SK-N-SH (cell line): ENCODE data around the gene SHB. TPM values are rescaled to one million over a fixed set of nuclear protein-coding genes. Genes with fewer than 3 reads are reported as not detected.

Source experiments
- CTCF ChIA-PET: fragments of 300-600, 350-600 bp; formaldehyde crosslinking; extraction: SDS; loops from one replicate; lab custom pipeline; 2021; lab: Yijun Ruan, JAX
- POLR2A ChIA-PET: fragments of 350-600 bp; sonication (Branson Sonifier 250); formaldehyde crosslinking; extraction: SDS; loops from one replicate; lab custom pipeline; 2020; ENCODE audit warnings: antibody characterized with exemption, inconsistent platforms; lab: Yijun Ruan, JAX
- DNase-seq: peaks from one replicate; pipeline ENCODE4 v3.0.0; 2012
- H2AFZ ChIP-seq: fragments of 200-600 bp; sonication (generic); 2 replicates; pipeline ENCODE4 v1.8.1; 2016; ENCODE audit warnings: antibody characterized with exemption, mild to moderate bottlenecking, low read depth
- H3F3A ChIP-seq: fragments of 200-600 bp; sonication (generic); replicated peaks from 2 replicates; pipeline ENCODE3; 2016; ENCODE audit warnings: antibody characterized with exemption, mild to moderate bottlenecking; ENCODE audit not compliant: insufficient read depth
- H3K27ac ChIP-seq, 2 experiments: fragments of 200-500 bp in 1 of 2; fragments of 200-600 bp in 1 of 2; sonication (Bioruptor generic) in 1 of 2; sonication (generic), shearing (Covaris generic) in 1 of 2; 2 replicates each; pipeline versions ENCODE4 v1.5.1 to v1.6.1; 2014 to 2016; ENCODE audit warnings: low read depth in 2 of 2, inconsistent platforms in 1 of 2, low read length in 1 of 2, mild to moderate bottlenecking in 1 of 2, mixed read lengths in 1 of 2
- H3K27me3 ChIP-seq: fragments of 200-600 bp; sonication (generic), shearing (Covaris generic); 2 replicates; pipeline ENCODE4 v1.6.1; 2016; ENCODE audit warnings: mixed run types; ENCODE audit not compliant: insufficient read depth
- H3K36me3 ChIP-seq, 2 experiments: fragments of 200-500 bp in 1 of 2; fragments of 200-600 bp in 1 of 2; sonication (Bioruptor generic) in 1 of 2; sonication (generic) in 1 of 2; replicated peaks in 1 of 2; 2 replicates each; pipeline versions ENCODE3 to v1.5.1; 2014 to 2016; ENCODE audit warnings: low read length in 1 of 2, mild to moderate bottlenecking in 1 of 2; ENCODE audit not compliant: insufficient read depth in 2 of 2, control insufficient read depth in 1 of 2
- H3K4me1 ChIP-seq, 2 experiments: fragments of 200-500 bp in 1 of 2; fragments of 200-600 bp in 1 of 2; sonication (Bioruptor generic) in 1 of 2; sonication (generic), shearing (Covaris generic) in 1 of 2; 2 replicates each; pipeline versions ENCODE4 v1.5.1 to v1.6.1; 2014 to 2016; ENCODE audit warnings: low read depth in 1 of 2, low read length in 1 of 2, mixed run types in 1 of 2; ENCODE audit not compliant: insufficient read depth in 2 of 2, control insufficient read depth in 1 of 2
- H3K4me2 ChIP-seq: fragments of 200-600 bp; sonication (generic), shearing (Covaris generic); 2 replicates; pipeline ENCODE4 v1.6.1; 2017; ENCODE audit warnings: mixed run types
- H3K4me3 ChIP-seq, 2 experiments: fragments of 200-500 bp in 1 of 2; fragments of 200-600 bp in 1 of 2; sonication (Bioruptor generic) in 1 of 2; sonication (generic), shearing (Covaris generic) in 1 of 2; 2 replicates each; pipeline versions ENCODE4 v1.5.1 to v1.8.1; 2014 to 2016; ENCODE audit warnings: low read depth in 2 of 2, inconsistent platforms in 1 of 2, low read length in 1 of 2, mild to moderate bottlenecking in 1 of 2, mixed read lengths in 1 of 2, moderate library complexity in 1 of 2
- H3K79me2 ChIP-seq: fragments of 200-600 bp; sonication (generic); 2 replicates; pipeline ENCODE4 v1.8.1; 2017; ENCODE audit warnings: mild to moderate bottlenecking; ENCODE audit not compliant: insufficient read depth
- H3K9ac ChIP-seq: fragments of 200-600 bp; sonication (generic); 2 replicates; pipeline ENCODE4 v1.6.1; 2017; ENCODE audit warnings: mixed run types
- H3K9me2 ChIP-seq: fragments of 200-600 bp; sonication (generic); 2 replicates; pipeline ENCODE4 v1.6.1; 2017; ENCODE audit warnings: mixed run types
- H3K9me3 ChIP-seq: fragments of 200-600 bp; sonication (generic); 2 replicates; pipeline ENCODE4 v1.6.1; 2017; ENCODE audit warnings: mixed run types, mild to moderate bottlenecking, moderate library complexity
- H4K20me1 ChIP-seq: fragments of 200-600 bp; sonication (generic); 2 replicates; pipeline ENCODE4 v1.6.1; 2017; ENCODE audit warnings: mild to moderate bottlenecking, mixed run types; ENCODE audit not compliant: insufficient read depth
- CHD2 ChIP-seq: fragments of 150-350 bp; IDR thresholded peaks from 2 replicates; pipeline ENCODE4 v1.6.1; 2018; ENCODE audit warnings: low read length; ENCODE audit not compliant: partially characterized antibody
- ELF1 ChIP-seq: IDR thresholded peaks from 2 replicates; pipeline ENCODE4 v1.4.0; 2012
- FOXJ3 ChIP-seq: sonication (generic); formaldehyde crosslinking; IDR thresholded peaks from 2 replicates; pipeline ENCODE4 v1.5.1; 2020; ENCODE audit warnings: mild to moderate bottlenecking, missing genetic modification reagents
- GABPA ChIP-seq: IDR thresholded peaks from 2 replicates; pipeline ENCODE4 v1.4.0; 2012; ENCODE audit warnings: low read depth, mild to moderate bottlenecking
- GATA2 ChIP-seq: sonication (generic); formaldehyde crosslinking; IDR thresholded peaks from 2 replicates; pipeline ENCODE4 v1.5.0; 2020; ENCODE audit warnings: mild to moderate bottlenecking, missing genetic modification reagents
- JUND ChIP-seq: IDR thresholded peaks from 2 replicates; pipeline ENCODE4 v1.4.0; 2012
- NRF1 ChIP-seq: IDR thresholded peaks from 2 replicates; pipeline ENCODE4 v1.6.1; 2012; ENCODE audit warnings: low read depth, mild to moderate bottlenecking, low read length
- POLR2AphosphoS5 ChIP-seq: IDR thresholded peaks from 2 replicates; pipeline ENCODE4 v1.6.1; 2012; ENCODE audit warnings: low read depth, low read length
- RAD21 ChIP-seq: IDR thresholded peaks from 2 replicates; pipeline ENCODE4 v1.6.1; 2012; ENCODE audit warnings: mild to moderate bottlenecking, low read length
- RFX5 ChIP-seq: IDR thresholded peaks from 2 replicates; pipeline ENCODE4 v1.6.1; 2012; ENCODE audit warnings: mild to moderate bottlenecking, improper control_type of control experiment, low read length
- SIN3A ChIP-seq: IDR thresholded peaks from 2 replicates; pipeline ENCODE4 v1.6.1; 2012; ENCODE audit warnings: low read depth, mild to moderate bottlenecking, low read length, moderate library complexity, borderline replicate concordance
- SMC3 ChIP-seq: IDR thresholded peaks from 2 replicates; pipeline ENCODE4 v1.6.1; 2012; ENCODE audit warnings: low read depth, low read length, improper control_type of control experiment
- TAF1 ChIP-seq: IDR thresholded peaks from 2 replicates; pipeline ENCODE4 v1.6.1; 2012; ENCODE audit warnings: low read depth, mild to moderate bottlenecking, low read length, moderate library complexity, borderline replicate concordance
- TCF12 ChIP-seq: IDR thresholded peaks from 2 replicates; pipeline ENCODE4 v1.4.0; 2012
- TEAD4 ChIP-seq: IDR thresholded peaks from 2 replicates; pipeline ENCODE4 v1.4.0; 2012; ENCODE audit warnings: mild to moderate bottlenecking, borderline replicate concordance; ENCODE audit not compliant: insufficient read depth
- YY1 ChIP-seq: IDR thresholded peaks from 2 replicates; pipeline ENCODE4 v1.4.0; 2012; ENCODE audit warnings: low read depth, mild to moderate bottlenecking
- WGBS: methylation state at CpG from one replicate; pipeline ENCODE4 v1.1.6; 2017; ENCODE audit warnings: low lambda C conversion rate; 5-methylcytosine and 5-hydroxymethylcytosine counted together
- polyA plus RNA-seq, 3 experiments: library from polyadenylated mRNA; depleted of rRNA; stranded (reverse); fragments of >200 nt; gene quantifications; 2 replicates each; pipeline ENCODE4 v1.2.3, GENCODE V29; 2012
- TF ChIP-seq, protein P1 (sequence below): fragments of 150-350 bp; IDR thresholded peaks from 2 replicates; pipeline ENCODE4 v1.6.1; 2016; ENCODE audit warnings: mild to moderate bottlenecking, low read depth, low read length
- TF ChIP-seq, protein P2 (sequence below): IDR thresholded peaks from 2 replicates; pipeline ENCODE4 v1.4.0; 2012; ENCODE audit warnings: low read depth
- TF ChIP-seq, protein P3 (sequence below): IDR thresholded peaks from 2 replicates; pipeline ENCODE4 v1.4.0; 2012; ENCODE audit warnings: low read depth, borderline replicate concordance
- TF ChIP-seq, protein P4 (sequence below): IDR thresholded peaks from 2 replicates; pipeline ENCODE4; 2012

The SHB gene
- polyA plus RNA-seq, 1 of the 3 experiments (the other 2 are of a cell fraction) = 26.0 TPM

DNA sequence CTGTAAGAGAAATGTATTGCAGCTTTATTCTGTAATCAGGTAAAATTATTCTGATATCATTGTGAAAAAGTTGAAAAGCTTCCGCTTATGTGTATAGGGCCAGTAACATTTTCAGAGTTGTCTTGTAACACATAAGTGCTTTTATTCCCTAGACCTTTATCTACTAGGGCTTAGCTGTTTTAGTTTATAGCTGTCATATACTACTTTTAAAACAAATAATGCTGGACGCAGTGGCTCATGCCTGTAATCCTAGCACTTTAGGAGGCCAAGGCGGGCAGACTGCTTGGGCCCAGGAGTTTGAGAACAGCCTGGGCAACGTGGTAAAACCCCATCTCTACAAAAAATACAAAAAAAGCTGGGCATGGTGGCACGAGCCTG, 198.2 kb downstream of the SHB start:
- Histone ChIP-seq H3K27me3 (no peaks in the 10 kb centered on the region), H3K4me1 (no peaks in the 10 kb centered on the region), H4K20me1 (no peaks in the 10 kb centered on the region), H3K9ac (no peak overlapping the region), H2AFZ (no peak overlapping the region), H3K36me3 (peaks cover 17 to 28% of the 10 kb centered on the region in 2 experiments), H3K9me2 (no peaks in the 10 kb centered on the region), H3F3A (peaks cover 4% of the 10 kb centered on the region), H3K9me3 (no peaks in the 10 kb centered on the region), H3K4me2 (no peak overlapping the region), H3K4me3 (no peak overlapping the region), H3K79me2 (no peaks in the 10 kb centered on the region), H3K27ac (no peak overlapping the region)
- DNase-seq = no peak
- TF ChIP-seq SIN3A (no peak), RFX5 (no peak), POLR2AphosphoS5 (no peak), CHD2 (no peak), TCF12 (no peak), JUND (no peak), TAF1 (no peak), FOXJ3 (CRISPR knock-in tag) (no peak), GABPA (no peak), RAD21 (no peak), TEAD4 (no peak), GATA2 (no peak), NRF1 (no peak), ELF1 (no peak), YY1 (no peak), SMC3 (no peak)
- TF ChIP-seq, protein P1, sequence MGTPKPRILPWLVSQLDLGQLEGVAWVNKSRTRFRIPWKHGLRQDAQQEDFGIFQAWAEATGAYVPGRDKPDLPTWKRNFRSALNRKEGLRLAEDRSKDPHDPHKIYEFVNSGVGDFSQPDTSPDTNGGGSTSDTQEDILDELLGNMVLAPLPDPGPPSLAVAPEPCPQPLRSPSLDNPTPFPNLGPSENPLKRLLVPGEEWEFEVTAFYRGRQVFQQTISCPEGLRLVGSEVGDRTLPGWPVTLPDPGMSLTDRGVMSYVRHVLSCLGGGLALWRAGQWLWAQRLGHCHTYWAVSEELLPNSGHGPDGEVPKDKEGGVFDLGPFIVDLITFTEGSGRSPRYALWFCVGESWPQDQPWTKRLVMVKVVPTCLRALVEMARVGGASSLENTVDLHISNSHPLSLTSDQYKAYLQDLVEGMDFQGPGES = no peak
- TF ChIP-seq, protein P2, sequence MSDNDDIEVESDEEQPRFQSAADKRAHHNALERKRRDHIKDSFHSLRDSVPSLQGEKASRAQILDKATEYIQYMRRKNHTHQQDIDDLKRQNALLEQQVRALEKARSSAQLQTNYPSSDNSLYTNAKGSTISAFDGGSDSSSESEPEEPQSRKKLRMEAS = no peak
- TF ChIP-seq, protein P3, sequence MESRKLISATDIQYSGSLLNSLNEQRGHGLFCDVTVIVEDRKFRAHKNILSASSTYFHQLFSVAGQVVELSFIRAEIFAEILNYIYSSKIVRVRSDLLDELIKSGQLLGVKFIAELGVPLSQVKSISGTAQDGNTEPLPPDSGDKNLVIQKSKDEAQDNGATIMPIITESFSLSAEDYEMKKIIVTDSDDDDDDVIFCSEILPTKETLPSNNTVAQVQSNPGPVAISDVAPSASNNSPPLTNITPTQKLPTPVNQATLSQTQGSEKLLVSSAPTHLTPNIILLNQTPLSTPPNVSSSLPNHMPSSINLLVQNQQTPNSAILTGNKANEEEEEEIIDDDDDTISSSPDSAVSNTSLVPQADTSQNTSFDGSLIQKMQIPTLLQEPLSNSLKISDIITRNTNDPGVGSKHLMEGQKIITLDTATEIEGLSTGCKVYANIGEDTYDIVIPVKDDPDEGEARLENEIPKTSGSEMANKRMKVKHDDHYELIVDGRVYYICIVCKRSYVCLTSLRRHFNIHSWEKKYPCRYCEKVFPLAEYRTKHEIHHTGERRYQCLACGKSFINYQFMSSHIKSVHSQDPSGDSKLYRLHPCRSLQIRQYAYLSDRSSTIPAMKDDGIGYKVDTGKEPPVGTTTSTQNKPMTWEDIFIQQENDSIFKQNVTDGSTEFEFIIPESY = no peak
- TF ChIP-seq, protein P4, sequence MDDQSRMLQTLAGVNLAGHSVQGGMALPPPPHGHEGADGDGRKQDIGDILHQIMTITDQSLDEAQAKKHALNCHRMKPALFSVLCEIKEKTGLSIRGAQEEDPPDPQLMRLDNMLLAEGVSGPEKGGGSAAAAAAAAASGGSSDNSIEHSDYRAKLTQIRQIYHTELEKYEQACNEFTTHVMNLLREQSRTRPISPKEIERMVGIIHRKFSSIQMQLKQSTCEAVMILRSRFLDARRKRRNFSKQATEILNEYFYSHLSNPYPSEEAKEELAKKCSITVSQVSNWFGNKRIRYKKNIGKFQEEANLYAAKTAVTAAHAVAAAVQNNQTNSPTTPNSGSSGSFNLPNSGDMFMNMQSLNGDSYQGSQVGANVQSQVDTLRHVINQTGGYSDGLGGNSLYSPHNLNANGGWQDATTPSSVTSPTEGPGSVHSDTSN = no peak
- POLR2A ChIA-PET = interaction anchor here (1.0 kb wide), 1 partner anchor 86 kb away, joined by 3 read pairs; the partner anchor contains the start of gene EXOSC3
- 96% methylated on average over 5 of the region's 5 CpGs for WGBS
- CTCF ChIA-PET = interaction anchor here (1.0 kb wide), 1 partner anchor 10 kb away, joined by 3 read pairs; no protein-coding TSS in a partner anchor
